ENCODE results near the gene TPX2.

The TPX2 gene

GRCh38 chr20:31818376-31818908 is 79.4 kb downstream of the TPX2 start:
- TF ChIP-seq ZBTB8A (tag by site-specific recombination; IDR thresholded peaks at IDR 0.05) (no peak), ZNF658 (tag by site-specific recombination; IDR thresholded peaks at IDR 0.05) (no peak), ZNF514 (tag by site-specific recombination; IDR thresholded peaks at IDR 0.05) (no peak), ZNF626 (tag by site-specific recombination; IDR thresholded peaks at IDR 0.05) (no peak), ZNF560 (tag by site-specific recombination; IDR thresholded peaks at IDR 0.05; ENCODE audit: borderline replicate concordance) (no peak), ZNF610 (tag by site-specific recombination; IDR thresholded peaks at IDR 0.05; ENCODE audit: borderline replicate concordance) (no peak), HOXC10 (CRISPR knock-in tag; IDR thresholded peaks at IDR 0.05) (no peak), KLF8 (tag by site-specific recombination; IDR thresholded peaks at IDR 0.05) (no peak), GLI4 (tag by site-specific recombination; IDR thresholded peaks at IDR 0.05) (no peak), ZNF280D (tag by site-specific recombination; IDR thresholded peaks at IDR 0.05) (no peak), ZEB2 (tag by site-specific recombination; IDR thresholded peaks at IDR 0.05) (no peak)
- H3K4me1 ChIP-seq (ENCODE audit: control insufficient read depth, insufficient read depth, low read length): no peaks in the 10 kb centered on the region
- H3K36me3 ChIP-seq (ENCODE audit: control insufficient read depth in 2 of 2, insufficient read depth in 1 of 2, low read length in 2 of 2): no peaks in the 10 kb centered on the region
- POLR2A ChIA-PET: no interaction called here
- H3K27ac ChIP-seq (ENCODE audit: extremely low read depth, low read depth, low read length): no peak overlapping the region
- CTCF ChIA-PET: interaction anchor here (1.8 to 2.5 kb wide), 3 partner anchors 15 to 35 kb away, joined by 9 to 10 read pairs (median 10); no protein-coding TSS in a partner anchor
- H3K4me3 ChIP-seq (ENCODE audit: low read depth, low read length): no peak overlapping the region
- no peaks in the 10 kb centered on the region for H3K9me3 ChIP-seq (ENCODE audit: control insufficient read depth, insufficient read depth, low read depth, low read length)

- CTCF ChIA-PET: interaction anchor here (0.5 to 2.5 kb wide), 4 partner anchors 14 to 134 kb away, joined by 3 to 10 read pairs (median 8); no protein-coding TSS in a partner anchor
- POLR2A ChIA-PET: no interaction called here
- Histone ChIP-seq H3K4me1 (ENCODE audit: control insufficient read depth, insufficient read depth, low read length) (no peaks in the 10 kb centered on the region), H3K4me3 (ENCODE audit: low read depth, low read length) (no peak within 1 kb of the TSS), H3K27ac (ENCODE audit: extremely low read depth, low read depth, low read length) (no peak within 1 kb of the TSS), H3K9me3 (ENCODE audit: control insufficient read depth, insufficient read depth, low read depth, low read length) (no peaks in the 10 kb centered on the region), H3K36me3 (ENCODE audit: control insufficient read depth in 2 of 2, insufficient read depth in 1 of 2, low read length in 2 of 2) (no peaks in the 10 kb centered on the region)
- no peak for TF ChIP-seq SALL2 (tag by site-specific recombination; IDR thresholded peaks at IDR 0.05; ENCODE audit: borderline replicate concordance)
- TF ChIP-seq ZBTB26 (tag by site-specific recombination; optimal IDR thresholded peaks at IDR 0.05): no peak
- no peak for TF ChIP-seq ZNF121 (tag by site-specific recombination; IDR thresholded peaks at IDR 0.05)
- TF ChIP-seq ZNF529 (tag by site-specific recombination; IDR thresholded peaks at IDR 0.05; ENCODE audit: insufficient replicate concordance): no peak
- no peak for TF ChIP-seq ZNF362 (tag by site-specific recombination; IDR thresholded peaks at IDR 0.05)
- TF ChIP-seq ZNF350 (tag by site-specific recombination; IDR thresholded peaks at IDR 0.05): no peak
- no peak for TF ChIP-seq KLF16 (tag by site-specific recombination; IDR thresholded peaks at IDR 0.05)
- TF ChIP-seq ZNF626 (tag by site-specific recombination; IDR thresholded peaks at IDR 0.05): no peak
- no peak for TF ChIP-seq ZNF585B (tag by site-specific recombination; IDR thresholded peaks at IDR 0.05)
- no peak for TF ChIP-seq FEZF1 (tag by site-specific recombination; IDR thresholded peaks at IDR 0.05)
- TF ChIP-seq ZFHX2 (tag by site-specific recombination; conservative IDR thresholded peaks at IDR 0.05): 0 out of 2 replicates have a peak, but pooled peaks have one; percentile 54
- no peak for TF ChIP-seq ZNF677 (tag by site-specific recombination; IDR thresholded peaks at IDR 0.05)
- no peak for TF ChIP-seq ZNF76 (tag by site-specific recombination; IDR thresholded peaks at IDR 0.05; ENCODE audit: borderline replicate concordance, low read depth)
- TF ChIP-seq KLF1 (tag by site-specific recombination; IDR thresholded peaks at IDR 0.05): 0 out of 2 replicates have a peak, but pooled peaks have one; percentile 28
- TF ChIP-seq PRDM10 (tag by site-specific recombination; IDR thresholded peaks at IDR 0.05): no peak
- TF ChIP-seq SP3 (tag by site-specific recombination; IDR thresholded peaks at IDR 0.05): no peak
Measured at GRCh38 chr20:31819083-31819784, 80.1 kb downstream of the TPX2 start, which contains the start of gene MYLK2. MYLK2 (plus strand) TSS chr20:31819356; CDS start chr20:31819581, 225 bp downstream.
